GM19025 (cell line): Measurements from ENCODE around the gene JAM2.
"Not testable (repeated sequence)": the region's sequence is repeated elsewhere in the genome, so short reads cannot be mapped to it uniquely, and the experiment has no call there.

Source experiments
- ATAC-seq: cut with Tn5 transposase; IDR thresholded peaks from one replicate; pipeline ENCODE4 v1.9.1; 2021; ENCODE audit warnings: mild to moderate bottlenecking, low read depth, moderate library complexity; ENCODE audit not compliant: unreplicated experiment

JAM2 gene

GRCh38 chr21:25710550-25710949 is 71.5 kb downstream of the JAM2 start:
- ATAC-seq = no peak

GRCh38 chr21:25714066-25714465 is 75.0 kb downstream of the JAM2 start:
- ATAC-seq = not testable (repeated sequence)

GRCh38 chr21:25717491-25718147 is 78.6 kb downstream of the JAM2 start:
- ATAC-seq = no peak

DNA sequence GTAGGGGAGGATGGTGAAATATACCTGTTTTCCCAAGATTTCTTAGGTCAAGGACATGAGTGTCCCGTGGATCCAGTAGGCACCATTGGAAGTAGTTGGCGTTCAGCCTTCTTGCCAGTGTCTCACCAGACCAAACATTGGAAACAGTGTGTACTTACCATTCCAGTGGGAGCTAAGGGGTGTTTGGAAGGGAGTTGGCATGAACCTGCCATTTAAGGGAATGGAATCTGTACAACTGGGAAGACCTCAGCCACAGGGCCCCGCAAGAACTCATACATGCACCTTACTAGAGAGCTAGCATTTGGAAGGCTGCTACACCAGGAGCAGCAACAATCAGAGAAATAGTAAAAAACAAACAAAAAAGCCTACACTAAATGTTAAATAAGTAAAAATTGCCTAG is 82.9 kb downstream of the JAM2 start:
- no peak for ATAC-seq

GRCh38 chr21:25722631-25723030 is 83.6 kb downstream of the JAM2 start:
- ATAC-seq = no peak

GRCh38 chr21:25732091-25732760 is 93.2 kb downstream of the JAM2 start:
- no peak for ATAC-seq

GRCh38 chr21:25733859-25734653 is 95.0 kb downstream of the JAM2 start:
- peak; percentile 1 for ATAC-seq

DNA sequence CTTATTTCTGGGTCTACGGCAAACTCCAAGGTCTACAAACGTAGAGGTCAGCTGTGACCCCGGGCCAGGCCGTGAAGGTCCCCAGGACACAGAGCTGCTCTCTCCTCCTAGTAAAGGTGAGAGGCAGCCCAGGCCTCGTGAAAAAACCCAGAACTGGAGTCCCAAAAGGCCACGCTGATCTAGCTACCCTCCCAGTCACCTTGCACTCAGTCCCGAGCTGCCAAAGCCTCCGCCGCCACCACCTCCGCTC is 95.5 kb downstream of the JAM2 start:
- no peak for ATAC-seq

GRCh38 chr21:25734904-25735645 is 96.0 kb downstream of the JAM2 start, which contains the start of the genes ATP5PF and GABPA:
Gene ATP5PF, minus strand, starts transcription at chr21:25734904. Its CDS starts 5,110 bp downstream, at chr21:25729794.
Gene GABPA, plus strand, starts transcription at chr21:25734972. Its CDS starts 6,627 bp downstream, at chr21:25741599.
- peak; percentile 84 for ATAC-seq

DNA sequence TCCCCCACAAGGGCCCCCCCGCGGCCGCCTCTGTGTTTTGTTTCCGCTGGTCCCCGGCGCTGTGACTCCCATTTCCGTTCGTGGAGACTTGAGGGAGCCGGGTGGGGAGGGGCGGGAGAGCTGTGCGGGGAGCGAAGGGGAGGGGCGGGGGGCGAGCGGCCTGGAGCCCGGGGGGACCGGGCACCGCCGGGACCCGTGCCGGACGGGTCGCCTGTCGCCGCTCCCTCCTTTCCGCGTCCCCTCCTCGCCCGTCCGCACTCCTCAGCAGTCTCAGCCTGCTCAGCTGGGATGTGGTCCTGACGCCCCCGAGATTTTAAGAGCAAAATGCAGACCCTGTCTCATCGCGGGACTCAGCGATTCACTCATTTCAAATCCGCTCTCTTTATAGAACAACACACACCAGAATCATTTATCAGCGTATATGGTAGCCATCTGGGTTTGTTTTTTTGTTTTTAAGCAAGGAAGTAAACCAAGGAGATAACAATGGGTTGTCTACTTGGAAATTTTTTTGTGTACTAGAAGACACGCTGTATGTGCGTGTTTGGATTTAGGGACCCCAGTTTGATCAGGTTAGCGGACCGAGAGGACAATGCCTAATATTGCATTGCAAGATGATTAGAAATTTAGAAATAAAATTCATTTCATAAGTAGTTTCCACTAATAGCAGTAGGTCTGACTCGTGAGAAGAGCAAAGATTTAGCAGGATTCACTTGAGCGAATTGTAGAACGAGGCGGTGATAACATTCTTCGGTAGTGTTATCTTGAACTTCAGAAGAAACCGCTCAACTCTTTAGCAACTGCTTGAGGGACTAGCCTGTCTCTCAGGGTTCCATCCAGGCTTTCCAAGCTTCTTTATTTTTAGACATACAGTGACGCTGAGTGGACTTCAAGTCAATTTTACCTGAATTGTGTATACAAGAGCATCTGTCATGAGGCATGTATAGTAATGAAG is 96.9 kb downstream of the JAM2 start:
- ATAC-seq = peak; percentile 5

DNA sequence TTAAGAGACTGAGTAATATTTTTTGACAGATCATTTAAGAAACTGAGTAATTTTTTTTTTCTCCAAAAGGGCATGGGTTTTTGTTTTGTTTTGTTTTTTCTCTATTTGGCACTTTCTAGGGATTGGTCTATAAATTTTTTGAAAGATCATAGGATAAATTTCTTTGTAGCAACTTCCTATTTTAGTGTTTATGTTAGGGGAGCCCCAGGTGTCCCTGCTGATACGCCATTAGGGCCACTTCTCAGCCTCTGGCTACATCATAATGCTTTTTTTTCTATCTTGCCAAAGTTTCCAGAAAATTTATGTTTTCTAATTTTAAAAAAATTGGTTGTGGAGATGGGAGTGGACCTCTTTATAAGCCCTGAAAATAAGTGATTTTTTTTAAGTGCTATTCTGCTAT is 98.4 kb downstream of the JAM2 start:
- no peak for ATAC-seq

GRCh38 chr21:25742900-25743299 is 103.8 kb downstream of the JAM2 start:
- ATAC-seq = no peak

GRCh38 chr21:25744854-25745253 is 105.8 kb downstream of the JAM2 start:
- ATAC-seq = no peak

GRCh38 chr21:25750085-25750484 is 111.0 kb downstream of the JAM2 start:
- ATAC-seq = no peak

DNA sequence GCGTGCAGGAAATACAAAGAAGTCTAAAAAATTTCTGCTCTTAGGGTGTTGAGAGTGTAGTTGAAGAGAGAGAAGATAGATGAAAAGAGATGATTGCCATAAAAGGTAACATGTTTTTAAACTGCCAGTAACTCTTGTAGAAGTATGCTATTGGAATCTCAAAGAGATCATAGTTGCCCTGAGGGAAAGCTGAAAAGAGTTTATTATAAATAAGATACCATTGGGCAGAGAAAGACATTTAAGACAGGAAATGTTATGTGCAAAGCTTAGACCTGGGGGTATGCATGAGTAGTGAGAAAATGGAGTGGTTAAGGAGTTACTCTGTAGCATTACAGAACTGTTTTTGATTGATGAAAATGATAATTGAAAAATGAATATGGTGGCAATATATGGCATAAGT is 113.4 kb downstream of the JAM2 start:
- no peak for ATAC-seq

GRCh38 chr21:25756190-25756932 is 117.3 kb downstream of the JAM2 start:
- ATAC-seq = no peak

GRCh38 chr21:25757531-25757930 is 118.5 kb downstream of the JAM2 start:
- no peak for ATAC-seq

DNA sequence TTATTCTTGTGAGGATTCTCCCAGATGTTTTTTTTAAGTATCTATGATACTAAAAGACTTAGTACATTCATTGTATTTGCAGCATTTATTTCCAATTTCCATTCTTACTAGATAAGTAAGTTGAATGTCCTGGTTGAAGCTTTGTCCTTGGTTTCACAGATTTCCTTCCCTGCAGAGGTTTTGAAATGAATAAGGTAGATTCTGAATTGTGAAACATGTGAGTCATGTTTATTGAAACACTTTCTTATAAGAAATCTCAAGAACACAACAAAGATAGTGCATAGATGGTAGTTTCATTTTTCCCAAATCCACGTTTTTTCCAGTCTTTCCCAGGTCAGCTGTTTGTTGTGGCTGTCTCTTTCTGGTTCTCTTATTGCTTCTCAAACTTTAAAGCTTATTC is 120.5 kb downstream of the JAM2 start:
- no peak for ATAC-seq

DNA sequence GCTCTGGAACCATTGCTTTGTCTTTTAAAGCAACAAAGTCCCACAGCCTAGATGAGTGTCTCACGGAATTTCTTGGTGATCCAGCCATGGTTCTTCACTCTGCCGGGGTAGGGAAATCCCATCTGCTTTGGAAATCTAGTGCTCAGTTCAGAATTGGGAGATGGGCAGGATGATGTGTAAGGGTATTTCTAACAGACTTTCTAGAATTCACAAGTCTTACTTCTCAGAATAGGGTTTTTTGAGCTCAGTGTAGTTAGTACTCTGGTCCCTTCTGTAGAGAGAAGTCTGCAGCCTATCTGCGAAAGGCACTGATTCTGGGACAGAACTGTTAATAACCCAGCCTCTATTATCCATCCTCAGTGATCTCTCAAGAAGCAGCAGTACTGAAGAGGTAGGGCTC is 121.0 kb downstream of the JAM2 start:
- no peak for ATAC-seq
